B cell (primary cell): ENCODE results near the gene RAD51B. TPM values are rescaled to one million over a fixed set of nuclear protein-coding genes. Genes with fewer than 3 reads are reported as not detected.

Source experiments
- ATAC-seq: fragments of 200-7000 bp; cut with Tn5 transposase; one replicate; pipeline ENCODE4 v1.10.0; 2021; ENCODE audit warnings: low read depth, mild to moderate bottlenecking, moderate number of reproducible peaks, moderate library complexity
- CTCF ChIA-PET: fragments of 350-600 bp; sonication (Branson Sonifier 250); formaldehyde crosslinking; loops from one replicate; lab custom pipeline; 2021; ENCODE audit warnings: antibody characterized with exemption, inconsistent platforms; lab: Charles Lee
- POLR2A ChIA-PET: fragments of 350-600 bp; sonication (Branson Sonifier 250); formaldehyde crosslinking; loops from one replicate; lab custom pipeline; 2021; ENCODE audit warnings: antibody characterized with exemption; lab: Charles Lee
- DNase-seq: peaks from one replicate; pipeline ENCODE4 v3.0.0; 2013
- H2AFZ ChIP-seq: 2 replicates; pipeline ENCODE4 v1.6.1; 2012; ENCODE audit warnings: mild to moderate bottlenecking, low read depth, low read length; ENCODE audit not compliant: insufficient read depth, poor library complexity, severe bottlenecking
- H3K27ac ChIP-seq, 2 donors: 1 replicate in 1 of 2; 2 replicates in 1 of 2; pipeline ENCODE4 v1.5.1; 2012 to 2013; ENCODE audit warnings: low read length in 2 of 2, mild to moderate bottlenecking in 2 of 2, moderate library complexity in 1 of 2
- H3K27me3 ChIP-seq, 4 experiments: fragments of 200-600 bp in 1 of 4; sonication (generic) in 1 of 4; replicated peaks in 1 of 4; 1 replicate in 2 of 4; 2 replicates in 2 of 4; pipeline versions ENCODE4 v1.6.1 to v1.7.0; 2013 to 2016; ENCODE audit warnings: low read length in 3 of 4, mild to moderate bottlenecking in 2 of 4, mixed read lengths in 1 of 4, moderate library complexity in 1 of 4; ENCODE audit not compliant: insufficient read depth in 4 of 4, control insufficient read depth in 3 of 4; ENCODE audit errors: control extremely low read depth in 1 of 4
- H3K36me3 ChIP-seq, 2 experiments: replicated peaks in 1 of 2; 1 replicate in 1 of 2; 2 replicates in 1 of 2; pipeline versions ENCODE4 v1.6.1 to v1.7.1; 2013; ENCODE audit warnings: low read length in 1 of 2; ENCODE audit not compliant: insufficient read depth in 2 of 2, control insufficient read depth in 1 of 2; ENCODE audit errors: control extremely low read depth in 1 of 2, extremely low read depth in 1 of 2
- H3K4me1 ChIP-seq, 2 donors: fragments of 200-600 bp in 1 of 2; sonication (generic) in 1 of 2; 1 replicate in 1 of 2; 2 replicates in 1 of 2; pipeline versions ENCODE4 v1.5.1 to v1.6.1; 2013 to 2017; ENCODE audit warnings: low read length in 2 of 2; ENCODE audit not compliant: control insufficient read depth in 2 of 2, insufficient read depth in 2 of 2
- H3K4me2 ChIP-seq: replicated peaks from 2 replicates; pipeline ENCODE3; 2012; ENCODE audit warnings: mild to moderate bottlenecking, low read depth, low read length; ENCODE audit not compliant: poor library complexity, severe bottlenecking
- H3K4me3 ChIP-seq, 5 experiments: fragments of 200-600 bp in 1 of 5; sonication (generic) in 1 of 5; 1 replicate in 3 of 5; 2 replicates in 2 of 5; pipeline versions ENCODE4 v1.5.1 to v1.7.0; 2011 to 2016; ENCODE audit warnings: low read length in 4 of 5, mild to moderate bottlenecking in 4 of 5, low read depth in 2 of 5, control low read depth in 1 of 5, moderate library complexity in 1 of 5; ENCODE audit not compliant: insufficient read depth in 1 of 5; ENCODE audit errors: control extremely low read depth in 1 of 5, extremely low read depth in 1 of 5
- H3K79me2 ChIP-seq: fragments of 200-600 bp; sonication (generic); one replicate; pipeline ENCODE4 v1.6.0; 2016; ENCODE audit warnings: low read length; ENCODE audit not compliant: control insufficient read depth, insufficient read depth
- H3K9ac ChIP-seq: fragments of 200-600 bp; sonication (generic); 2 replicates; pipeline ENCODE4 v1.6.1; 2017; ENCODE audit warnings: mild to moderate bottlenecking, low read length, moderate library complexity
- H3K9me3 ChIP-seq, 3 donors: one replicate each; pipeline versions ENCODE4 v1.6.1 to v1.7.1; 2013; ENCODE audit warnings: low read length in 2 of 3; ENCODE audit not compliant: control insufficient read depth in 2 of 3, insufficient read depth in 1 of 3; ENCODE audit errors: control extremely low read depth in 1 of 3
- H4K20me1 ChIP-seq: 2 replicates; pipeline ENCODE4 v1.6.0; 2012; ENCODE audit warnings: mild to moderate bottlenecking, low read length; ENCODE audit not compliant: insufficient read depth, control insufficient read depth, poor library complexity, severe bottlenecking
- H3K27ac Mint-ChIP-seq: one replicate; pipeline ENCODE4 v1.8.0; 2021; ENCODE audit warnings: mixed read lengths
- H3K27me3 Mint-ChIP-seq: one replicate; pipeline ENCODE4 v1.8.0; 2021; ENCODE audit warnings: mixed read lengths
- H3K4me1 Mint-ChIP-seq: one replicate; pipeline ENCODE4 v1.8.0; 2021; ENCODE audit warnings: mixed read lengths
- H3K4me3 Mint-ChIP-seq: one replicate; pipeline ENCODE4 v1.8.0; 2021; ENCODE audit warnings: mixed read lengths
- H3K9me3 Mint-ChIP-seq: one replicate; pipeline ENCODE4 v1.8.0; 2022; ENCODE audit warnings: mixed read lengths; ENCODE audit not compliant: insufficient read depth
- EZH2 ChIP-seq: IDR thresholded peaks from 2 replicates; pipeline ENCODE4 v1.6.1; 2012; ENCODE audit warnings: borderline replicate concordance, low read depth, mild to moderate bottlenecking, moderate library complexity, low read length; ENCODE audit not compliant: insufficient read depth, poor library complexity, severe bottlenecking
- WGBS: methylation state at CpG from one replicate; pipeline ENCODE4 v1.1.5; 2013; ENCODE audit warnings: missing lambda C conversion rate; ENCODE audit not compliant: insufficient coverage; 5-methylcytosine and 5-hydroxymethylcytosine counted together
- intact Hi-C: fragments of 100-400 bp; cut with micrococcal nuclease; formaldehyde crosslinking; loops from one replicate; pipeline ENCODE4 v1.10.0; 2022
- polyA plus RNA-seq: library from polyadenylated mRNA; depleted of rRNA; stranded (reverse); fragments of >200 nt; gene quantifications from 2 replicates; pipeline ENCODE4 v1.2.3, GENCODE V29; 2012
- total RNA-seq, 2 donors: library from RNA; stranded (reverse); fragments of 120-200 nt in 1 of 2; gene quantifications; 1 replicate in 1 of 2; 2 replicates in 1 of 2; pipeline versions ENCODE4 v1.2.3 to v1.2.4, GENCODE V29; 2013 to 2022
- TF ChIP-seq, protein P1 (sequence below): fragments of 200-600 bp; IDR thresholded peaks from one replicate; pipeline ENCODE4 v1.8.0; 2022; ENCODE audit warnings: antibody characterized with exemption, mild to moderate bottlenecking

The RAD51B gene
- total and polyA plus RNA-seq, 2 donors (not counting 1 experiment from before 2014, with no cell fraction given), result 6.5 to 60.6 TPM

DNA sequence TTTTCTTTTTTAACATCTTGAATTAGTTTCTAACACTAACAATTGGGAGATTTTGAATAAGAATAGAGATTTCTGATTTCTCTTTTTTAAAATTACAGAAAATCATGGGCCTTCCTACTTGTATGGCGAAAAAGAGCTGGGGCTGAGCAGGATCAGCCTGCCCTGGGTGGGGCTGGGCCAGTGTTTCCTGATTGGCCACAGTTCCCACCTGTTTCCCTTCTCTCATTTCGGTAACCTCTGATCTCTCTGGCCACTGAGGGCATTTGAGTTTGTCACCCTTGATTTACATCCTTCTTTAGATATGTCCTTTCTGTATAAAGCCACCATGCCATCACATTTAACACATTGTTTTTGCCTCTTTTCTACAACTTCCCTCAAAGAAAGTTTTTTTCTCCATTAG is 719.1 kb downstream of the RAD51B start:
- 94% methylated on average over 2 of the region's 2 CpGs for WGBS
- intact Hi-C loops, result no loop called here

GRCh38 chr14:68539241-68539737 is 719.7 kb downstream of the RAD51B start:
- Histone ChIP-seq H3K4me1 (no peaks in the 10 kb centered on the region), H3K9me3 (peaks cover 0 to 2% (median 0%) of the 10 kb centered on the region in 3 donors), H3K27me3 (no peaks in the 10 kb centered on the region), H3K27ac (no peak overlapping the region), H3K79me2 (no peaks in the 10 kb centered on the region), H3K4me3 (no peak overlapping the region), H3K9ac (no peak overlapping the region), H2AFZ (no peak overlapping the region), H3K4me2 (no peak overlapping the region), H4K20me1 (no peaks in the 10 kb centered on the region), H3K36me3 (no peaks in the 10 kb centered on the region)
- H3K4me3 Mint-ChIP-seq, result no peak overlapping the region
- ChIA-PET POLR2A (interaction anchor here (0.7 to 1.1 kb wide), 2 partner anchors 25 to 55 kb away, joined by 4 to 5 read pairs; no protein-coding TSS in a partner anchor), CTCF (no interaction called here)
- H3K9me3 Mint-ChIP-seq, result no peaks in the 10 kb centered on the region
- H3K27ac Mint-ChIP-seq, result no peak overlapping the region
- DNase-seq, result no peak
- intact Hi-C loops, result no loop called here
- no peaks in the 10 kb centered on the region for H3K27me3 Mint-ChIP-seq
- WGBS, result 99% methylated on average over 5 of the region's 6 CpGs
- ATAC-seq, result no peak
- TF ChIP-seq EZH2, result no peak
- TF ChIP-seq, protein P1, sequence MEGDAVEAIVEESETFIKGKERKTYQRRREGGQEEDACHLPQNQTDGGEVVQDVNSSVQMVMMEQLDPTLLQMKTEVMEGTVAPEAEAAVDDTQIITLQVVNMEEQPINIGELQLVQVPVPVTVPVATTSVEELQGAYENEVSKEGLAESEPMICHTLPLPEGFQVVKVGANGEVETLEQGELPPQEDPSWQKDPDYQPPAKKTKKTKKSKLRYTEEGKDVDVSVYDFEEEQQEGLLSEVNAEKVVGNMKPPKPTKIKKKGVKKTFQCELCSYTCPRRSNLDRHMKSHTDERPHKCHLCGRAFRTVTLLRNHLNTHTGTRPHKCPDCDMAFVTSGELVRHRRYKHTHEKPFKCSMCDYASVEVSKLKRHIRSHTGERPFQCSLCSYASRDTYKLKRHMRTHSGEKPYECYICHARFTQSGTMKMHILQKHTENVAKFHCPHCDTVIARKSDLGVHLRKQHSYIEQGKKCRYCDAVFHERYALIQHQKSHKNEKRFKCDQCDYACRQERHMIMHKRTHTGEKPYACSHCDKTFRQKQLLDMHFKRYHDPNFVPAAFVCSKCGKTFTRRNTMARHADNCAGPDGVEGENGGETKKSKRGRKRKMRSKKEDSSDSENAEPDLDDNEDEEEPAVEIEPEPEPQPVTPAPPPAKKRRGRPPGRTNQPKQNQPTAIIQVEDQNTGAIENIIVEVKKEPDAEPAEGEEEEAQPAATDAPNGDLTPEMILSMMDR, result no peak
- H3K4me1 Mint-ChIP-seq, result peaks cover 8% of the 10 kb centered on the region

More for the DNA sequence above, 719.1 kb downstream of the RAD51B start:
- CTCF ChIA-PET, result interaction anchor here (0.7 kb wide), 1 partner anchor 24 kb away, joined by 3 read pairs; no protein-coding TSS in a partner anchor
- DNase-seq, result no peak
- Histone ChIP-seq H3K27me3 (no peaks in the 10 kb centered on the region), H3K4me2 (no peak overlapping the region), H3K4me1 (no peaks in the 10 kb centered on the region), H3K9ac (no peak overlapping the region), H3K9me3 (peaks cover 0 to 3% (median 0%) of the 10 kb centered on the region in 3 donors), H2AFZ (no peak overlapping the region), H3K4me3 (no peak overlapping the region), H4K20me1 (no peaks in the 10 kb centered on the region), H3K27ac (no peak overlapping the region), H3K79me2 (no peaks in the 10 kb centered on the region), H3K36me3 (no peaks in the 10 kb centered on the region)
- no peak for ATAC-seq
- peaks cover 5% of the 10 kb centered on the region for H3K4me1 Mint-ChIP-seq
- peaks cover 3% of the 10 kb centered on the region for H3K9me3 Mint-ChIP-seq
- no peaks in the 10 kb centered on the region for H3K27me3 Mint-ChIP-seq
- no peak overlapping the region for H3K4me3 Mint-ChIP-seq
- H3K27ac Mint-ChIP-seq, result no peak overlapping the region
- no peak for TF ChIP-seq EZH2
- TF ChIP-seq, protein P1, result no peak
- POLR2A ChIA-PET, result interaction anchor here (0.7 to 1.1 kb wide), 3 partner anchors 25 to 138 kb away, joined by 3 to 5 read pairs (median 4); no protein-coding TSS in a partner anchor
